ENCODE measurements around the gene SMYD3. TPM values are rescaled to one million over a fixed set of nuclear protein-coding genes. Genes with fewer than 3 reads are reported as not detected.

Gene SMYD3
- total RNA-seq, 2 donors from 2014 or later = 13.5 to 20.8 TPM

DNA sequence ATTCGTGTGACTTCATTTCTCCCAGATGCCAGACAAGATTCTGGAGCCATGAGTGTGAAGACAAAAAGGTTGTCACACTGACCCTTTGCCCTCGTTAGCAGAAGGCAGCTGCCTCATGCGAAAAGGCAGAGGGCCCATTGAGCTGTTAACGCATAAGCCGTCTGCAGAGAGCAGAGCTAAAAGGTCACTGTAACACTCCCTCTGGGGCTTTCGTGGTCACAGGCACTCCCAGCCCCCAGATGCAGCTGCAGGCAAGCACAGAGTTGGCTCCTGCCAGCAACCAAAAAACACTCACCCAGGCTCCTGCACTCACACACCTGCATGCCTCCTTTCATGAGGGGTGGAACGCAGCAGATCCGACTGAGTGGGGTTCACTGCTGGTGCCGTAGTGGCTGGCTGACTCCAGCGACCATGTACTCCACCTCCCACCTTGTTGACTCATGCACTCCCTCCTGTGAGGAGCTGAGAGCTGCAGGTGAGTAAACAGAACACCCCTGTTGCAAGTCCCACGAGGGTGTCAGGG is 287.5 kb downstream of the SMYD3 start:
- H3K4me1 ChIP-seq = no peaks in the 10 kb centered on the region
- TF ChIP-seq POLR2A (IDR thresholded peaks at IDR 0.05) = no peak
- TF ChIP-seq, protein P1, sequence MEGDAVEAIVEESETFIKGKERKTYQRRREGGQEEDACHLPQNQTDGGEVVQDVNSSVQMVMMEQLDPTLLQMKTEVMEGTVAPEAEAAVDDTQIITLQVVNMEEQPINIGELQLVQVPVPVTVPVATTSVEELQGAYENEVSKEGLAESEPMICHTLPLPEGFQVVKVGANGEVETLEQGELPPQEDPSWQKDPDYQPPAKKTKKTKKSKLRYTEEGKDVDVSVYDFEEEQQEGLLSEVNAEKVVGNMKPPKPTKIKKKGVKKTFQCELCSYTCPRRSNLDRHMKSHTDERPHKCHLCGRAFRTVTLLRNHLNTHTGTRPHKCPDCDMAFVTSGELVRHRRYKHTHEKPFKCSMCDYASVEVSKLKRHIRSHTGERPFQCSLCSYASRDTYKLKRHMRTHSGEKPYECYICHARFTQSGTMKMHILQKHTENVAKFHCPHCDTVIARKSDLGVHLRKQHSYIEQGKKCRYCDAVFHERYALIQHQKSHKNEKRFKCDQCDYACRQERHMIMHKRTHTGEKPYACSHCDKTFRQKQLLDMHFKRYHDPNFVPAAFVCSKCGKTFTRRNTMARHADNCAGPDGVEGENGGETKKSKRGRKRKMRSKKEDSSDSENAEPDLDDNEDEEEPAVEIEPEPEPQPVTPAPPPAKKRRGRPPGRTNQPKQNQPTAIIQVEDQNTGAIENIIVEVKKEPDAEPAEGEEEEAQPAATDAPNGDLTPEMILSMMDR (IDR thresholded peaks at IDR 0.05) = no peak
- ATAC-seq (no peak), DNase-seq (peak in 1 of 4 donors; percentile 10)
- H3K4me3 ChIP-seq = no peak overlapping the region
- no peaks in the 10 kb centered on the region for H3K27me3 ChIP-seq
- WGBS, 2 donors = 72 to 74% methylated on average over 11 of the region's 11 CpGs
- H3K9me3 ChIP-seq = no peaks in the 10 kb centered on the region
- intact Hi-C loops (cut with DNase I) = no loop called here
- H3K27ac ChIP-seq = no peak overlapping the region
- H3K36me3 ChIP-seq (replicated peaks in 1 of 2; ENCODE audit: insufficient read depth in 1 of 2, low read depth in 2 of 2) = no peaks in the 10 kb centered on the region

DNA sequence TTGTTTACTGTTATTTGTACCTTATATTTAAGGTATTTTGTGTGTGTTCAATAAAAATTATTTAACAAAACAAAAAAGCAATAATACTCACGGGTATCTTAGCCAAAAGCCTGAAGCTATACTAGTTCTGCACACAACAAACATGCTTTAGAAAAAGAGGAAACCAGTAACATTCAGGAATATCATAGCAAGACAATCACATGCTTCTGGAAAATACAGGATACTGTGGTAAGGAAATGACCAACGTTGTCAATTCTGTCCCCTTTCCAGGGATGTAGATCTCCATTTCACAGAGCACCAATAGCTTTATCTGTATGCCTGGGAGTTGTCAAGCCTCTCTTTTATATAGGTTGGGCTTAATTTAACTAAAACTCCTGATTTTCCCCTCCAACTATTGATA is 288.4 kb downstream of the SMYD3 start:
- H3K27ac ChIP-seq = no peak overlapping the region
- H3K27me3 ChIP-seq = no peaks in the 10 kb centered on the region
- intact Hi-C loops (cut with DNase I) = no loop called here
- TF ChIP-seq, protein P1 (IDR thresholded peaks at IDR 0.05) = no peak
- no peak for TF ChIP-seq POLR2A (IDR thresholded peaks at IDR 0.05)
- H3K4me1 ChIP-seq = no peaks in the 10 kb centered on the region
- ATAC-seq = no peak
- no peaks in the 10 kb centered on the region for H3K9me3 ChIP-seq
- DNase-seq = no peak
- 66 to 67% methylated on average over 2 of the region's 2 CpGs for WGBS, 2 donors
- H3K36me3 ChIP-seq (replicated peaks in 1 of 2; ENCODE audit: insufficient read depth in 1 of 2, low read depth in 2 of 2) = no peaks in the 10 kb centered on the region
- H3K4me3 ChIP-seq = no peak overlapping the region

DNA sequence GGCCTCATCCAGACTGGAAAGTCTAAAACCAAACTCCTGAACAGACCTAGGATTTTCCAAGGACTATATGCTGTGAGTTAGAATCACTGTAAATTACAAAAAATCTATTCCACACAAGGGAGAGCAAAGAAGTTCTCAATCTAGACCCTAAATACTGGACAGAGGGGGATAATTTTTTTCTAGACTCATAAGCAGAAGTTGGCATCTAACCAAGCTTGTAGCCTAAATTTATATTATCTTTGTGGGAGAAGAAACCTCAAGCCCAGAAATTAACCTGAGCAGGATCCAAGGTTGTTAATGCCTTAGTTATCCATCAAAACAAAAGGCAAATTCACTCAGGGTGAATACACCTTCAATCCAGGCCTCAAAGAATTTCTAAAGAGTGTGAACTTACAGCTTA is 290.2 kb downstream of the SMYD3 start:
- no peak for DNase-seq
- Histone ChIP-seq H3K27me3 (no peaks in the 10 kb centered on the region), H3K27ac (no peak overlapping the region), H3K36me3 (replicated peaks in 1 of 2; ENCODE audit: insufficient read depth in 1 of 2, low read depth in 2 of 2) (no peaks in the 10 kb centered on the region), H3K4me3 (no peak overlapping the region), H3K9me3 (no peaks in the 10 kb centered on the region), H3K4me1 (no peaks in the 10 kb centered on the region)
- intact Hi-C loops (cut with DNase I) = no loop called here
- TF ChIP-seq POLR2A (IDR thresholded peaks at IDR 0.05) = no peak
- TF ChIP-seq, protein P1 (IDR thresholded peaks at IDR 0.05) = no peak
- no peak for ATAC-seq

DNA sequence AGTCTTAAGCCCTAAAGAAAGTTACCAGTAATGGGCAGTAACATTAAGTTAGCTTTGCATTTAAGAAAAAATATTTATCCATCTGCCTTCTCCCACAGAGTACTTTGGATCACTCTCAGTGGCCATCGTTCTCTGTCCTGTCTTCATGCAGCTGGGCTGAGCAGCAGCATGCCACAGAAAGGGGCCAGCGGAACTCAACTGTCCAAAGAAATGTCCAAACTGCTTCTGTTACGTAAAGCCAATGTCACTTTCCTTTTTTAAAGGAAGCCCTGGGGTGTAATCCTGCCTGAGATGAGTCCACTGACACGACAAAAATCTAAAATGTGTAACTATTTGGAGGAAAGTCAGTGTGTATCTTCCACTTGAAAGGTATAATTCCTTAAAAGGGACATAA is 291.6 kb downstream of the SMYD3 start:
- Histone ChIP-seq H3K36me3 (replicated peaks in 1 of 2; ENCODE audit: insufficient read depth in 1 of 2, low read depth in 2 of 2) (no peaks in the 10 kb centered on the region), H3K4me3 (no peak overlapping the region), H3K4me1 (no peaks in the 10 kb centered on the region), H3K27ac (peak overlapping the region in 1 of 4 donors; percentile 12), H3K9me3 (no peaks in the 10 kb centered on the region), H3K27me3 (no peaks in the 10 kb centered on the region)
- no peak for DNase-seq
- TF ChIP-seq, protein P1 (IDR thresholded peaks at IDR 0.05) = no peak
- no peak for TF ChIP-seq POLR2A (IDR thresholded peaks at IDR 0.05)
- intact Hi-C loops (cut with DNase I) = no loop called here
- no peak for ATAC-seq
- 68 to 88% methylated on average over 4 of the region's 4 CpGs for WGBS, 2 donors
